Suprapubic skin (tissue), 4 donors: ENCODE data around the gene USP6NL.

Experiments
- CTCF ChIP-seq, 2 donors: fragments of 200-600 bp in 1 of 2; fragments of 450-650 bp in 1 of 2; sonication (generic) in 1 of 2; IDR thresholded peaks; one replicate each; pipeline ENCODE4 v1.5.1; 2016 to 2019; ENCODE audit warnings: antibody characterized with exemption in 2 of 2, mild to moderate bottlenecking in 1 of 2, moderate library complexity in 1 of 2
- EP300 ChIP-seq: sonication (generic); formaldehyde crosslinking; IDR thresholded peaks from one replicate; pipeline ENCODE4 v1.6.1; 2017; ENCODE audit warnings: antibody characterized with exemption
- POLR2A ChIP-seq, 2 donors: fragments of 450-650 bp; IDR thresholded peaks; one replicate each; pipeline ENCODE4 v1.6.1; 2017; ENCODE audit warnings: antibody characterized with exemption in 2 of 2, mild to moderate bottlenecking in 2 of 2, moderate library complexity in 2 of 2
- POLR2AphosphoS5 ChIP-seq, 3 donors: sonication (generic); formaldehyde crosslinking; IDR thresholded peaks; one replicate each; pipeline ENCODE4 v1.6.1; 2017; ENCODE audit warnings: antibody characterized with exemption in 3 of 3

- TF ChIP-seq CTCF (IDR thresholded peaks at IDR 0.05) (no peak), POLR2A (IDR thresholded peaks at IDR 0.05) (no peak), EP300 (no peak), POLR2AphosphoS5 (IDR thresholded peaks at IDR 0.05) (no peak)
These were observed 7.7 kb downstream of the USP6NL start for GRCh38 chr10:11603741-11604140.
